Measurements from ENCODE around the gene UCMA.

UCMA gene

GRCh38 chr10:13231808-13232207 is 2.4 kb downstream of the UCMA start:
- no peak for DNase-seq

- DNase-seq = no peak
Measured at GRCh38 chr10:13231190-13231589, 3.0 kb downstream of the UCMA start.

- DNase-seq = no peak
Measured at GRCh38 chr10:13227031-13227430, 7.1 kb downstream of the UCMA start.

GRCh38 chr10:13225601-13226000 is 8.6 kb downstream of the UCMA start:
- no peak for DNase-seq

- no peak for DNase-seq
Measured at GRCh38 chr10:13224210-13224995, 9.8 kb downstream of the UCMA start.

GRCh38 chr10:13223241-13223640 is 10.9 kb downstream of the UCMA start:
- no peak for DNase-seq

GRCh38 chr10:13222566-13222965 is 11.6 kb downstream of the UCMA start:
- no peak for DNase-seq

GRCh38 chr10:13222151-13222550 is 12.0 kb downstream of the UCMA start:
- no peak for DNase-seq

- DNase-seq = no peak
Measured at GRCh38 chr10:13221572-13221971, 12.6 kb downstream of the UCMA start.

GRCh38 chr10:13219685-13220670 is 14.2 kb downstream of the UCMA start:
- DNase-seq = peak in 1 of 2 experiments; percentile 4

- no peak for DNase-seq
Measured at GRCh38 chr10:13218878-13219277, 15.3 kb downstream of the UCMA start.

GRCh38 chr10:13213163-13213562 is 21.0 kb downstream of the UCMA start:
- DNase-seq = no peak

- peak in 1 of 2 experiments; percentile 4 for DNase-seq
Measured at GRCh38 chr10:13206546-13207443, 27.4 kb downstream of the UCMA start.

GRCh38 chr10:13206091-13206490 is 28.1 kb downstream of the UCMA start:
- DNase-seq = no peak

- DNase-seq = no peak
Measured at GRCh38 chr10:13201132-13201531, 33.0 kb downstream of the UCMA start.

GRCh38 chr10:13195016-13195415 is 39.2 kb downstream of the UCMA start:
- no peak for DNase-seq

- DNase-seq = no peak
Measured at GRCh38 chr10:13193637-13194036, 40.5 kb downstream of the UCMA start.

- no peak for DNase-seq
Measured at GRCh38 chr10:13191362-13191761, 42.8 kb downstream of the UCMA start.

- DNase-seq = no peak
Measured at GRCh38 chr10:13190816-13191215, 43.4 kb downstream of the UCMA start.

- no peak for DNase-seq
Measured at GRCh38 chr10:13189961-13190360, 44.2 kb downstream of the UCMA start.

GRCh38 chr10:13188593-13188992 is 45.6 kb downstream of the UCMA start:
- DNase-seq = no peak

GRCh38 chr10:13187135-13187534 is 47.0 kb downstream of the UCMA start:
- DNase-seq = no peak

All from SW 1271 (cell line).